GM10266 (cell line): ENCODE data around the gene C2CD3.

Experiments
- DNase-seq: peaks from one replicate; pipeline ENCODE4 v3.0.0; 2012; ENCODE audit errors: extremely low spot score
- CTCF ChIP-seq: IDR thresholded peaks from 2 replicates; pipeline ENCODE4 v1.5.1; 2012; ENCODE audit warnings: mild to moderate bottlenecking, low read depth; ENCODE audit not compliant: control insufficient read depth, insufficient read depth; ENCODE audit errors: missing control alignments

C2CD3 gene

GRCh38 chr11:74162681-74163467 lies 7.9 kb downstream of the C2CD3 start:
- DNase-seq, result peak; percentile 35
- TF ChIP-seq CTCF, result no peak

- no peak for TF ChIP-seq CTCF
Measured at GRCh38 chr11:74159642-74160041, 11.2 kb downstream of the C2CD3 start.

GRCh38 chr11:74157169-74157568 lies 13.6 kb downstream of the C2CD3 start:
- no peak for TF ChIP-seq CTCF
- DNase-seq, result no peak

More at GRCh38 chr11:74159642-74160041, 11.2 kb downstream of the C2CD3 start:
- DNase-seq, result no peak

- TF ChIP-seq CTCF, result no peak
- DNase-seq, result no peak
Measured at GRCh38 chr11:74154620-74155281, 16.1 kb downstream of the C2CD3 start.

GRCh38 chr11:74153224-74153623 lies 17.6 kb downstream of the C2CD3 start:
- no peak for TF ChIP-seq CTCF
- DNase-seq, result no peak

- TF ChIP-seq CTCF, result no peak
- no peak for DNase-seq
Measured at GRCh38 chr11:74147199-74147929, 23.4 kb downstream of the C2CD3 start.
